Measurements from ENCODE around the gene GPS2. TPM values are rescaled to one million over a fixed set of nuclear protein-coding genes. Genes with fewer than 3 reads are reported as not detected.

GPS2 gene, protein sequence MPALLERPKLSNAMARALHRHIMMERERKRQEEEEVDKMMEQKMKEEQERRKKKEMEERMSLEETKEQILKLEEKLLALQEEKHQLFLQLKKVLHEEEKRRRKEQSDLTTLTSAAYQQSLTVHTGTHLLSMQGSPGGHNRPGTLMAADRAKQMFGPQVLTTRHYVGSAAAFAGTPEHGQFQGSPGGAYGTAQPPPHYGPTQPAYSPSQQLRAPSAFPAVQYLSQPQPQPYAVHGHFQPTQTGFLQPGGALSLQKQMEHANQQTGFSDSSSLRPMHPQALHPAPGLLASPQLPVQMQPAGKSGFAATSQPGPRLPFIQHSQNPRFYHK
- total RNA-seq (ENCODE audit: low replicate concordance) = 20.5 and 41.8 TPM in 2 replicates

DNA sequence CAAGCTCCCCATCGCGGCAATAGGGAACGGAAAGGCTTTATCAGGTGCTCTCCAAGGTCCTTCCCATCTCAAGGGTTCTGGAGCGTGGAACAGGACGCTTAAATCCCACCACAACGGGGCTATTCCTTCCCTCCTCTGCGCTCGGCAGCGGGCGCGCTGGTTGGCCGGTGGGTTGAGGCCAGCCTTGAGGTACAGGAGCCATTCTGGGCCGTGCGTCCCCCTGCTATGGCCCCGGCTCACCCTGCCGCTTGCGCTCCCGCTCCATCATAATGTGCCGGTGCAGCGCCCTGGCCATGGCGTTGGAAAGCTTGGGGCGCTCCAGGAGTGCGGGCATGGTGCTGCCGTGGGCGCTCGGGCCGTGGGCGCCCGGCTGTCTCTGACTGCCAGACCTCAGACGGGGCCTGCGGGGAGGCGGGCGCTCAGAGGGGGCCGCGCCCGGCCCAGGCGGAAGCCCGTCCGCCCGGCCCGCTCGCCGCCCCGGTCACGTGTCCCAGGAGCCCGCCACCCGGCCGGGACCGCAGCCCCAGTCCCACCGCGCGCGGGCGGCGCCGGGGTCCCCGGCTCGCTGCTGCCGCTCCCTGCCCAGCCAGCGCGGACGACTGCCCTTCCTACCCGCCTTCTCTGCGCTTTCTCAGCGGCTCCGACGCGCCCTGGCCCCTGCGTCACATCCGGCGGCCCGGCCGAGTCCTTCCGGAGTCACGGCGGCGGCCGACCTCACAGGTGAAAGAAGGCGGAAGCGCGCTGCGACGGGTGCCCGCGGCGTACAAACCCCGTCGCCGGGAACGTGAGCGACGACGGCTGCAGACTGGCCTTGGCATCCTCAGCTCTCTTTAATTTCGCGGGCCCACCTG lies at the start of gene GPS2:
TSS of gene GPS2 (minus strand) at position 642 of the 851 bp plus-strand sequence. CDS start at position 334, 308 bp downstream.
- Mint-ChIP-seq H3K36me3 (peaks cover 35% of the 10 kb centered on the region), H3K9me3 (no peaks in the 10 kb centered on the region), H3K27ac (no peak within 1 kb of the TSS), H3K27me3 (ENCODE audit: insufficient read depth, low read depth) (peaks cover 9% of the 10 kb centered on the region), H3K4me1 (peaks cover 31% of the 10 kb centered on the region), H3K4me3 (peak within 1 kb of the TSS; percentile 89)
- no peaks in the 10 kb centered on the region for H3K27me3 ChIP-seq
- H3K79me2 ChIP-seq (ENCODE audit: low read depth) = peaks cover 37% of the 10 kb centered on the region
- peaks cover 4% of the 10 kb centered on the region for H3K36me3 ChIP-seq
- H3F3A ChIP-seq (ENCODE audit: low read depth) = peaks cover 62% of the 10 kb centered on the region
- H3K27ac ChIP-seq = peak within 1 kb of the TSS; percentile 74
- peaks cover 6% of the 10 kb centered on the region for H3K4me1 ChIP-seq
- no peaks in the 10 kb centered on the region for H3K9me3 ChIP-seq (ENCODE audit: low read depth)
- DNase-seq (ENCODE audit: low spot score) = peak; percentile 95
- H2AFZ ChIP-seq (replicated peaks) = peak within 1 kb of the TSS; percentile 58
- peak within 1 kb of the TSS; percentile 97 for H3K4me2 ChIP-seq
- H4K20me1 ChIP-seq (ENCODE audit: low read depth) = peaks cover 42% of the 10 kb centered on the region
- H3K4me3 ChIP-seq = peak within 1 kb of the TSS; percentile 92
- TF ChIP-seq EZH2phosphoT487 (IDR thresholded peaks at IDR 0.05) (no peak), EZH2 (IDR thresholded peaks at IDR 0.05) (no peak)
- TF ChIP-seq, protein P1, sequence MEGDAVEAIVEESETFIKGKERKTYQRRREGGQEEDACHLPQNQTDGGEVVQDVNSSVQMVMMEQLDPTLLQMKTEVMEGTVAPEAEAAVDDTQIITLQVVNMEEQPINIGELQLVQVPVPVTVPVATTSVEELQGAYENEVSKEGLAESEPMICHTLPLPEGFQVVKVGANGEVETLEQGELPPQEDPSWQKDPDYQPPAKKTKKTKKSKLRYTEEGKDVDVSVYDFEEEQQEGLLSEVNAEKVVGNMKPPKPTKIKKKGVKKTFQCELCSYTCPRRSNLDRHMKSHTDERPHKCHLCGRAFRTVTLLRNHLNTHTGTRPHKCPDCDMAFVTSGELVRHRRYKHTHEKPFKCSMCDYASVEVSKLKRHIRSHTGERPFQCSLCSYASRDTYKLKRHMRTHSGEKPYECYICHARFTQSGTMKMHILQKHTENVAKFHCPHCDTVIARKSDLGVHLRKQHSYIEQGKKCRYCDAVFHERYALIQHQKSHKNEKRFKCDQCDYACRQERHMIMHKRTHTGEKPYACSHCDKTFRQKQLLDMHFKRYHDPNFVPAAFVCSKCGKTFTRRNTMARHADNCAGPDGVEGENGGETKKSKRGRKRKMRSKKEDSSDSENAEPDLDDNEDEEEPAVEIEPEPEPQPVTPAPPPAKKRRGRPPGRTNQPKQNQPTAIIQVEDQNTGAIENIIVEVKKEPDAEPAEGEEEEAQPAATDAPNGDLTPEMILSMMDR (IDR thresholded peaks at IDR 0.05) = no peak
- H3K9ac ChIP-seq = peak within 1 kb of the TSS; percentile 61

DNA sequence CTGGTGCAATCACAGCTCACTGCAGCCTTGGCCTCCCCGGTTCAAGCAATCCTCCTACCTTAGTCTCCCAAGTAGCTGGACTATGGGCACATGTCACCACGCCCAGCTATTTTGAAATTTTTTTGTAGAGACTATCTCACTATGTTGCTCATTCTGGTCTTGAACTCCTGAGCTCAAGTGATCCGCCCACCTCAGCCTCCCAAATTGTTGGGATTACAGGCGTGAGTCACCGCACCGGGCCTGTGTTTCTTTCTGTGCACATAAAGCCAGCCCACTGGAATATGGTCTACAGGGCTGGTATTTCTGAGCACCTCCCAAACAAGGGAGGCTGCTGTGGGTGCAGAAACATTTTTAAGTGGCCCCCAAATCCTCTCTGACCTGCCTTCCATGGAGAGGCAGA lies 48.2 kb upstream of the GPS2 start:
- peaks cover 3% of the 10 kb centered on the region for H3K4me1 Mint-ChIP-seq
- DNase-seq (ENCODE audit: low spot score) = no peak
- no peaks in the 10 kb centered on the region for H4K20me1 ChIP-seq (ENCODE audit: low read depth)
- no peak overlapping the region for H3K4me3 ChIP-seq
- no peaks in the 10 kb centered on the region for H3K9me3 ChIP-seq (ENCODE audit: low read depth)
- H3K4me2 ChIP-seq = no peak overlapping the region
- no peaks in the 10 kb centered on the region for H3K9me3 Mint-ChIP-seq
- no peak overlapping the region for H3K27ac Mint-ChIP-seq
- no peak for TF ChIP-seq EZH2phosphoT487 (IDR thresholded peaks at IDR 0.05)
- no peak for TF ChIP-seq EZH2 (IDR thresholded peaks at IDR 0.05)
- TF ChIP-seq, protein P1 (IDR thresholded peaks at IDR 0.05) = no peak
- no peaks in the 10 kb centered on the region for H3F3A ChIP-seq (ENCODE audit: low read depth)
- no peaks in the 10 kb centered on the region for H3K36me3 Mint-ChIP-seq
- H3K4me3 Mint-ChIP-seq = no peak overlapping the region
- H3K27me3 ChIP-seq = no peaks in the 10 kb centered on the region
- no peaks in the 10 kb centered on the region for H3K4me1 ChIP-seq
- no peaks in the 10 kb centered on the region for H3K36me3 ChIP-seq
- no peaks in the 10 kb centered on the region for H3K79me2 ChIP-seq (ENCODE audit: low read depth)
- H2AFZ ChIP-seq (replicated peaks) = no peak overlapping the region
- peaks cover 4% of the 10 kb centered on the region for H3K27me3 Mint-ChIP-seq (ENCODE audit: insufficient read depth, low read depth)
- H3K27ac ChIP-seq = no peak overlapping the region
- no peak overlapping the region for H3K9ac ChIP-seq

DNA sequence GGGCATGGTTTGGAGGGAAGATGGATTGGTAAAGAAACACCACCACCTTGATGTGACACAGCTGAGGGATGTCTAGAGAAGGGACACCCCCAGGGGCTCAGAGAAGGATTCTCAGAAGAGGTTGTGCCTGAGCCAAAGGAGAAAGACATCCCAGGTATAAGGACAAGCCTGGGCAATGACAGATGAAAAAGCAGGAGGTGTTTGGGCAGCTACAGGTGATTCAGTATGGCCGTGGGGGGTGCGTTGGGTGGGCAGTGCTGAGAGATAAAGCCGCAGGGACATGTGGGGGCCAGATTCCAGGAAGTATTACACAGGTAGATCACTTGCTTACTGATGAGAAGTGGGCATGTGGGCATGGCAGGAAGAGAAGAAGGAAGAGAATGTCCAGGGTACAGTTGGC lies 46.7 kb upstream of the GPS2 start:
- Histone ChIP-seq H3K27ac (no peak overlapping the region), H3K9ac (no peak overlapping the region), H4K20me1 (ENCODE audit: low read depth) (no peaks in the 10 kb centered on the region), H3K36me3 (no peaks in the 10 kb centered on the region), H2AFZ (replicated peaks) (no peak overlapping the region), H3K79me2 (ENCODE audit: low read depth) (no peaks in the 10 kb centered on the region), H3K27me3 (no peaks in the 10 kb centered on the region), H3K4me1 (no peaks in the 10 kb centered on the region), H3K9me3 (ENCODE audit: low read depth) (no peaks in the 10 kb centered on the region), H3F3A (ENCODE audit: low read depth) (no peaks in the 10 kb centered on the region), H3K4me2 (no peak overlapping the region), H3K4me3 (no peak overlapping the region)
- no peak overlapping the region for H3K4me3 Mint-ChIP-seq
- no peak for DNase-seq (ENCODE audit: low spot score)
- no peaks in the 10 kb centered on the region for H3K36me3 Mint-ChIP-seq
- TF ChIP-seq EZH2phosphoT487 (IDR thresholded peaks at IDR 0.05) (no peak), EZH2 (IDR thresholded peaks at IDR 0.05) (no peak)
- TF ChIP-seq, protein P1 (IDR thresholded peaks at IDR 0.05) = no peak
- no peak overlapping the region for H3K27ac Mint-ChIP-seq
- no peaks in the 10 kb centered on the region for H3K4me1 Mint-ChIP-seq
- H3K9me3 Mint-ChIP-seq = no peaks in the 10 kb centered on the region
- peaks cover 4% of the 10 kb centered on the region for H3K27me3 Mint-ChIP-seq (ENCODE audit: insufficient read depth, low read depth)
